Ascending aorta (tissue), 2 donors: ENCODE data around the gene AGR3. TPM values are rescaled to one million over a fixed set of nuclear protein-coding genes. Genes with fewer than 3 reads are reported as not detected.

Experiments
- DNase-seq, 2 donors: peaks; one replicate each; pipeline ENCODE4 v3.0.0-alpha.2; 2019; ENCODE audit warnings: low spot score in 2 of 2
- H3K27ac ChIP-seq, 2 donors: fragments of 200-600 bp; sonication (generic); one replicate each; pipeline ENCODE4 v1.5.1; 2016 to 2017; ENCODE audit warnings: mild to moderate bottlenecking in 1 of 2
- H3K27me3 ChIP-seq: fragments of 200-600 bp; sonication (generic); one replicate; pipeline ENCODE4 v1.5.1; 2017
- H3K36me3 ChIP-seq, 2 donors: fragments of 200-600 bp; sonication (generic); one replicate each; pipeline ENCODE4 v1.5.1; 2016
- H3K4me1 ChIP-seq, 2 donors: fragments of 200-600 bp; sonication (generic); one replicate each; pipeline ENCODE4 v1.5.1; 2016 to 2017; ENCODE audit warnings: mild to moderate bottlenecking in 1 of 2
- H3K4me3 ChIP-seq, 2 donors: fragments of 200-600 bp; sonication (generic); one replicate each; pipeline ENCODE4 v1.5.1; 2016 to 2017; ENCODE audit warnings: mild to moderate bottlenecking in 1 of 2
- H3K9me3 ChIP-seq, 2 donors: fragments of 200-600 bp; sonication (generic); one replicate each; pipeline ENCODE4 v1.5.1; 2016
- intact Hi-C: fragments of 100-400 bp; cut with DNase I; formaldehyde crosslinking; loops from one replicate; pipeline ENCODE4 v1.15.1; 2023
- total RNA-seq: library from RNA; depleted of rRNA; stranded (reverse); fragments of >200 nt; gene quantifications from one replicate; pipeline ENCODE4 v1.1.0, GENCODE V29; 2016
- TF ChIP-seq, protein P1 (sequence below), 3 experiments: fragments of 200-600 bp in 2 of 3; fragments of 450-650 bp in 1 of 3; sonication (generic) in 2 of 3; IDR thresholded peaks; one replicate each; pipeline ENCODE4 v1.5.1; 2016 to 2019; ENCODE audit warnings: antibody characterized with exemption in 3 of 3, mild to moderate bottlenecking in 1 of 3, moderate library complexity in 1 of 3

The AGR3 gene
- total RNA-seq, 1 donor from 2014 or later, result not detected

DNA sequence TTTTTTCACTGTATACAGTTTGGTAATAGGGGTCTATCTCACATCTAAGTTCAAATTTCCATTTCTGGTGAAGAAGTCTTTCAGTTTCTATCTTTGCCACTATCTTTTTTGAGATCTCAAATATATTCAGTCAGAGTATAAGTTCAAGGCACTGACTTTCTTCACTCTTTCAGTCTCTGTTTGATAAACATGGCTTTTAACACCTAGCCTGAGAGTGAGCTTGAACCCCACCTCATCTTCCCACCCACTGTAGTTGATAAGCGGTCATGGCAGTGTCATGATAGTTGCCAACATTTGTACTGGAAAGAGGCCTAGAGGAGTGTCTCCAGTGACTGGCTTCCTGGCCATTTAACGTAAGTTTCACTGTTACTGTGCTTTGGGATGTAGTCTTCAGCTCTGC is 41.2 kb upstream of the AGR3 start:
- TF ChIP-seq, protein P1, sequence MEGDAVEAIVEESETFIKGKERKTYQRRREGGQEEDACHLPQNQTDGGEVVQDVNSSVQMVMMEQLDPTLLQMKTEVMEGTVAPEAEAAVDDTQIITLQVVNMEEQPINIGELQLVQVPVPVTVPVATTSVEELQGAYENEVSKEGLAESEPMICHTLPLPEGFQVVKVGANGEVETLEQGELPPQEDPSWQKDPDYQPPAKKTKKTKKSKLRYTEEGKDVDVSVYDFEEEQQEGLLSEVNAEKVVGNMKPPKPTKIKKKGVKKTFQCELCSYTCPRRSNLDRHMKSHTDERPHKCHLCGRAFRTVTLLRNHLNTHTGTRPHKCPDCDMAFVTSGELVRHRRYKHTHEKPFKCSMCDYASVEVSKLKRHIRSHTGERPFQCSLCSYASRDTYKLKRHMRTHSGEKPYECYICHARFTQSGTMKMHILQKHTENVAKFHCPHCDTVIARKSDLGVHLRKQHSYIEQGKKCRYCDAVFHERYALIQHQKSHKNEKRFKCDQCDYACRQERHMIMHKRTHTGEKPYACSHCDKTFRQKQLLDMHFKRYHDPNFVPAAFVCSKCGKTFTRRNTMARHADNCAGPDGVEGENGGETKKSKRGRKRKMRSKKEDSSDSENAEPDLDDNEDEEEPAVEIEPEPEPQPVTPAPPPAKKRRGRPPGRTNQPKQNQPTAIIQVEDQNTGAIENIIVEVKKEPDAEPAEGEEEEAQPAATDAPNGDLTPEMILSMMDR (IDR thresholded peaks at IDR 0.05), result no peak
- intact Hi-C loops, result no loop called here
- DNase-seq, result no peak
- Histone ChIP-seq H3K4me1 (no peaks in the 10 kb centered on the region), H3K27ac (no peak overlapping the region), H3K4me3 (no peak overlapping the region), H3K36me3 (no peaks in the 10 kb centered on the region), H3K27me3 (no peaks in the 10 kb centered on the region), H3K9me3 (no peaks in the 10 kb centered on the region)

DNA sequence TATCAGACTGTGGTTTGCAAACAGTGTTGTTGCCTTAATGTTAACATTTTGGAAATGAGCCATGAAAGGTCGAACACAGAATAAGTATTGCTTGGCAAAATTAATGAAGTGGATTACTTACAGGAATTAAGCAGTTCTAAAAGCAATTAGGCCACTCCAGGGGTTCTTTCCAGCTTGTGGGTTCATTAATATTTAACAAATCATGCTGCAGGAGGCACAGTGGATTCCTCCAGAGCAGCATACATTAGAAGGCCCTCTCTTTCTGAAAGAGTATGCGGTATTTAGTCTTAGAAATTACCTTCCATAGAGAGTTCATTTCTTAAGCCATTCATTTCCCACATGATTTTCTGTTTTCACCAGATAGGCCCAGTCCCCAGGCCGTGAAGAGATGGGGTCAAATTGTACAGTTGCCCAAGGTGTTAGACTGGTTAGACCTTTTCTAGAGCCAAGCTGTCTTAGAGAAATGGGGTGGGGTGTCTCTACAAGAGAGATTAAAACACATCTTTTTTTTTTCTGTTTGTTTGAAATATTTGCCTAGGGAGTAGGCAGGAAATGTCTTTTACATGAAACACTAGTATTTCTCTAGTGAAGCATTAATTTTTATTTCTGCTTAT is 40.0 kb upstream of the AGR3 start:
- no peak overlapping the region for H3K4me3 ChIP-seq
- no peak overlapping the region for H3K27ac ChIP-seq
- H3K36me3 ChIP-seq, result no peaks in the 10 kb centered on the region
- H3K9me3 ChIP-seq, result no peaks in the 10 kb centered on the region
- TF ChIP-seq, protein P1 (IDR thresholded peaks at IDR 0.05), result no peak
- H3K4me1 ChIP-seq, result no peaks in the 10 kb centered on the region
- no peak for DNase-seq
- H3K27me3 ChIP-seq, result no peaks in the 10 kb centered on the region
- intact Hi-C loops, result no loop called here

DNA sequence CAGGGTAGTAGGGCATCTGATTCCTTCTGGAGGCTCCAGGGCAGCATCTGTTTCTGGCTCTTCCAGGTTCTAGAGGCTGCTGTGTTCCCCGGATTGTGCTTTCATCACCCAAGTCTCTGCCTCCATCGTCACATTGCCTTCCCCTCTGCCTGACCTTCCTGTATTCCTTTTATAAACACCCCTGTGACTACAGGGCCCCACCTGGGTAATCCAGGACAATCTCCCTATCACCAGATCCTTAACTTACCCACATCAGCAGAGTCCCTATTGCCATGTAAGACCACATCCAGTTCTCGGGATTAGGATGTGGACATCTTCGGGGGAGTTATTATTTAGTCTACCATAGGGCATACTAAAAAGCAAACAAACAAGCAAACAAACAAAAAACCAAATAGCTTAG is 39.4 kb upstream of the AGR3 start:
- H3K4me1 ChIP-seq, result no peaks in the 10 kb centered on the region
- TF ChIP-seq, protein P1 (IDR thresholded peaks at IDR 0.05), result no peak
- no peak for DNase-seq
- intact Hi-C loops, result no loop called here
- no peaks in the 10 kb centered on the region for H3K36me3 ChIP-seq
- H3K9me3 ChIP-seq, result no peaks in the 10 kb centered on the region
- H3K27ac ChIP-seq, result no peak overlapping the region
- no peaks in the 10 kb centered on the region for H3K27me3 ChIP-seq
- H3K4me3 ChIP-seq, result no peak overlapping the region

DNA sequence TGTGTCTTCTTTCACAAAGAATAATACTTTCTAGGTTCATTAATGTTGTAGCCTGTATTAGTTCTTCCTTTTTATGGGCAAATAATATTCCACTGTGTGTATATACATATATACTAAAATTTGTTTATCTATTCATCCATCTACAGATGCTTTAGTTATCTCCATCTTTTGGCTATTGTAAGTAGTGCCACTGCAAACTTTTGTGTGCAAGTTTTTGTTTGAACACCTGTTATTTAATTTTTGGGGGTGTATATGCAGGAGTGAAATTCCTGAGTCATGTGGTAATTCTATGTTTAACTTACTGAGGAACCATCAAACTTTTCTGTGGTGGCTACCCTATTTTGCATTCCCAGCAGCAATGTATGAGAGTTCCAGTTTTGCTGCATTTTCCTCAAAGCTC is 37.7 kb upstream of the AGR3 start:
- Histone ChIP-seq H3K4me3 (no peak overlapping the region), H3K9me3 (no peaks in the 10 kb centered on the region), H3K27me3 (no peaks in the 10 kb centered on the region), H3K4me1 (no peaks in the 10 kb centered on the region), H3K36me3 (no peaks in the 10 kb centered on the region), H3K27ac (no peak overlapping the region)
- no peak for DNase-seq
- TF ChIP-seq, protein P1 (IDR thresholded peaks at IDR 0.05), result no peak
- intact Hi-C loops, result loop anchor here (2.0 kb wide), 1 partner anchor 223 kb away; no protein-coding TSS in a partner anchor

DNA sequence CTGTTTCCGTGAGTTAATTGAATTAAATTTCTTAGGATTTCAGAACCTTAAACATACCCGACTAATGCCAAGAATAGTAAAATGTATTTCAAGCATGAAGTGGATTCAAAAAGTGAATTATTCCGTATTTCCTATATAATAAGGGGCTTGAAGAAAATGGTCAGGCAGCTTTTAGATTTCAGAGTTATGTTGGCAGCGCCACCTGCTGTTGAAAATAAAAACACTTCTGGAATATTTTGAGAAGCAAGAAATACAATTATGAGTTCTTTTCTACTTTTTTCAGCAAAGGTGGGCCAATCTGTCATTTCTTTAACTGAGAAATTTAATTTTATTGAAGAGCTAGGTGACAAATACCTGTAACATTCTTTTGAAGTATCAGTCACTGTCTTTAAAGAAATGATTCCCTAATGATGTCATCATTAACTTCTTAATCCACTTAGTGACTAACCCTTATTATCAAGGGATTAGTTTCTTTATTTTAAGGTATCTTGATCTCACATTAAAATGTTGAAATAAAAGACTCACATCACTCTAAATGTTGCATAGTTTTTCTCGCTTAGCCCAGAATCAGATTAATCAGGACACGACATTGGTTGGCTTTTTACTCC is 36.6 kb upstream of the AGR3 start:
- Histone ChIP-seq H3K4me1 (no peaks in the 10 kb centered on the region), H3K27me3 (no peaks in the 10 kb centered on the region), H3K4me3 (no peak overlapping the region), H3K36me3 (no peaks in the 10 kb centered on the region), H3K9me3 (no peaks in the 10 kb centered on the region), H3K27ac (no peak overlapping the region)
- no peak for DNase-seq
- intact Hi-C loops, result loop anchor here (1.0 to 2.0 kb wide), 2 partner anchors 117 to 222 kb away; no protein-coding TSS in a partner anchor
- TF ChIP-seq, protein P1 (IDR thresholded peaks at IDR 0.05), result peak; percentile 38 to 75 (median 64)
